K562 (cell line): Measurements from ENCODE around the gene LRRC26. TPM values are rescaled to one million over a fixed set of nuclear protein-coding genes. Genes with fewer than 3 reads are reported as not detected.

Experiments
- ESRRB ChIP-seq: fragments of 250-450 bp; sonication (Bioruptor Pico); IDR thresholded peaks from 2 replicates; pipeline ENCODE4 v1.5.0; 2020; ENCODE audit warnings: mild to moderate bottlenecking, moderate library complexity, borderline replicate concordance
- GATAD2B ChIP-seq: fragments of 450-650 bp; IDR thresholded peaks from 2 replicates; pipeline ENCODE4 v1.6.1; 2017; ENCODE audit warnings: mild to moderate bottlenecking, borderline replicate concordance
- GTF2A2 ChIP-seq: IDR thresholded peaks from 2 replicates; pipeline ENCODE4 v1.6.1; 2016; ENCODE audit warnings: mild to moderate bottlenecking, missing genetic modification characterization, missing compliant biosample characterization
- HDAC1 ChIP-seq, 2 experiments: fragments of 450-650 bp; IDR thresholded peaks; 2 replicates each; pipeline ENCODE4 v1.6.1; 2016 to 2017; ENCODE audit warnings: inconsistent platforms in 1 of 2, mild to moderate bottlenecking in 1 of 2, moderate library complexity in 1 of 2
- PHB ChIP-seq: fragments of 250-450 bp; sonication (Bioruptor Pico); IDR thresholded peaks from 2 replicates; pipeline ENCODE4 v1.5.0; 2021
- RNF2 ChIP-seq: sonication (generic); IDR thresholded peaks from 2 replicates; pipeline ENCODE4 v1.6.1; 2016
- STAG1 ChIP-seq: sonication (generic); formaldehyde crosslinking; IDR thresholded peaks from 2 replicates; pipeline ENCODE4 v1.5.0; 2020; ENCODE audit warnings: missing genetic modification reagents, borderline replicate concordance
- TAL1 ChIP-seq: fragments of 450-650 bp; IDR thresholded peaks from 2 replicates; pipeline ENCODE4 v1.6.1; 2016; ENCODE audit warnings: mild to moderate bottlenecking
- TCF7 ChIP-seq: sonication (generic); IDR thresholded peaks from 2 replicates; pipeline ENCODE4 v1.6.1; 2016; ENCODE audit warnings: antibody characterized with exemption, borderline replicate concordance
- TEAD1 ChIP-seq, 2 experiments: fragments of 450-650 bp in 1 of 2; sonication (generic) in 1 of 2; formaldehyde crosslinking; IDR thresholded peaks; 2 replicates each; pipeline versions ENCODE4 v1.4.0 to v1.8.0; 2020 to 2022; ENCODE audit warnings: mild to moderate bottlenecking in 2 of 2, missing genetic modification reagents in 1 of 2
- TSC22D4 ChIP-seq: fragments of 450-650 bp; IDR thresholded peaks from 2 replicates; pipeline ENCODE4 v1.6.1; 2016; ENCODE audit warnings: missing genetic modification characterization, missing biosample characterization, control low read depth
- XRCC3 ChIP-seq: fragments of 450-650 bp; IDR thresholded peaks from 2 replicates; pipeline ENCODE4 v1.6.1; 2017; ENCODE audit warnings: mild to moderate bottlenecking, moderate library complexity
- polyA plus RNA-seq, 8 experiments: library from polyadenylated mRNA; depleted of rRNA in 4 of 8; stranded (reverse) in 5 of 8; unstranded in 3 of 8; fragments of >200 nt; fragmentation: Nextera tagmentation in 2 of 8; fragmentation: Illumina TruSeq in 1 of 8; extraction: Ambion mirVana in 2 of 8; extraction: Trizol in 1 of 8; gene quantifications; 2 replicates each; pipeline versions ENCODE4 v1.2.1 to v1.2.3, GENCODE V29; 2011 to 2014; ENCODE audit warnings: inconsistent platforms in 1 of 8, missing spikeins in 1 of 8
- total RNA-seq, 7 experiments: library from RNA; depleted of rRNA in 6 of 7; stranded (reverse); fragments of >200 nt in 6 of 7; fragmentation: Illumina TruSeq in 2 of 7; extraction: Trizol in 2 of 7; gene quantifications; 2 replicates each; pipeline versions ENCODE4 v1.2.1 to v1.2.3, GENCODE V29; 2011 to 2021; ENCODE audit warnings: low replicate concordance in 1 of 7
- TF ChIP-seq, protein P1 (sequence below): sonication (generic); formaldehyde crosslinking; IDR thresholded peaks from 2 replicates; pipeline ENCODE4 v1.8.0; 2023; ENCODE audit warnings: missing genetic modification reagents, mild to moderate bottlenecking, borderline replicate concordance
- TF ChIP-seq, protein P2 (sequence below): fragments of 450-650 bp; IDR thresholded peaks from 2 replicates; pipeline ENCODE4 v1.6.1; 2016; ENCODE audit warnings: low read depth, mild to moderate bottlenecking, moderate library complexity
- TF ChIP-seq, protein P3 (sequence below): fragments of 250-450 bp; sonication (Bioruptor Pico); IDR thresholded peaks from 2 replicates; pipeline ENCODE4 v1.9.0; 2021; ENCODE audit warnings: mild to moderate bottlenecking, inconsistent platforms
- TF ChIP-seq, protein P4 (sequence below): fragments of 450-650 bp; formaldehyde crosslinking; IDR thresholded peaks from 2 replicates; pipeline ENCODE4 v1.4.0; 2022; ENCODE audit warnings: mild to moderate bottlenecking, moderate library complexity
- TF ChIP-seq, protein P5 (sequence below): sonication (generic); formaldehyde crosslinking; IDR thresholded peaks from 2 replicates; pipeline ENCODE4 v1.8.1; 2023; ENCODE audit warnings: mild to moderate bottlenecking, missing genetic modification reagents

Gene LRRC26
- total and polyA plus RNA-seq, 9 of the 15 experiments (the other 6 are each of a cell fraction or from before 2014, with no cell fraction given), result not detected

DNA sequence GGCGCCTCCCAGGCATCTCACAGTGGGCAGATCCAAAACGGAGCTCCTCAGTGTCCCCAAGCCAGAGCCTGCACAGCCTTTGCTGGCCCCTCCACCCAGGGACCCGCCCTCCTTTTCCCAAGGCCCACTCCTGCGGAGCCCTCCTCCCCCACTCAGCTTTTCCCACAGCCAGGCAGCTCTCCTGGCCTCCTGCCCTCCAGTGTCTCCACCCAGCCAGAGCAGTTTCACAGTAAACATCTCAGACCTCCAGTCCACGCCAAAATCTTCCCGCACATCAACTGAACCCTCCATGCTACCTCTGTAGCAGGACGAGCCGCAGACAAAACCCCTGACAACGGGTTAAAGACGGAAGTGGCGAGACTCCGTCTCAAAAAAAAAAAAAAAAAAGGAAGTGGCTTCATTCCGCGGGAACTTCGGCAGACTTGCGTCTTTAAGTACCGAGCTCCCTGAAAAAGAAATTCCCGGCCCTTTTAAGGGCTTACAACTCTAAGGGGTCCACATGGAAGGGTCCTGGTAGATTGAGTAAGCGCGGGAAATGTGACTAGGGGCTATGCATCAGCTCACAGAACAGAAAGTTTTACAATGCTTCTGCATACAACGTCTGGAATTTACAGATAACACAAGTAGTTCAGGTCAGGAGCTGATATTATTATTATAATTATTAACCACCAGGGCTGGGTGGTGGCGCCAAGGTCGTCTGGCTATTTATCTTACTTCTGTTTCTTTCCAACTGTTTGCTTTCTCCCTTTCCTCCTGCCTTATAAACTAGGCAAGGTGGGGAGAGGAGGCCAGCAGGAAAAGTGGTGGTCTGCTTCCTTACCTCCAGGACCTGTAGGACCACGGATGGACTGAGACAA lies 42.3 kb downstream of the LRRC26 start (continued):
- TF ChIP-seq, protein P1, sequence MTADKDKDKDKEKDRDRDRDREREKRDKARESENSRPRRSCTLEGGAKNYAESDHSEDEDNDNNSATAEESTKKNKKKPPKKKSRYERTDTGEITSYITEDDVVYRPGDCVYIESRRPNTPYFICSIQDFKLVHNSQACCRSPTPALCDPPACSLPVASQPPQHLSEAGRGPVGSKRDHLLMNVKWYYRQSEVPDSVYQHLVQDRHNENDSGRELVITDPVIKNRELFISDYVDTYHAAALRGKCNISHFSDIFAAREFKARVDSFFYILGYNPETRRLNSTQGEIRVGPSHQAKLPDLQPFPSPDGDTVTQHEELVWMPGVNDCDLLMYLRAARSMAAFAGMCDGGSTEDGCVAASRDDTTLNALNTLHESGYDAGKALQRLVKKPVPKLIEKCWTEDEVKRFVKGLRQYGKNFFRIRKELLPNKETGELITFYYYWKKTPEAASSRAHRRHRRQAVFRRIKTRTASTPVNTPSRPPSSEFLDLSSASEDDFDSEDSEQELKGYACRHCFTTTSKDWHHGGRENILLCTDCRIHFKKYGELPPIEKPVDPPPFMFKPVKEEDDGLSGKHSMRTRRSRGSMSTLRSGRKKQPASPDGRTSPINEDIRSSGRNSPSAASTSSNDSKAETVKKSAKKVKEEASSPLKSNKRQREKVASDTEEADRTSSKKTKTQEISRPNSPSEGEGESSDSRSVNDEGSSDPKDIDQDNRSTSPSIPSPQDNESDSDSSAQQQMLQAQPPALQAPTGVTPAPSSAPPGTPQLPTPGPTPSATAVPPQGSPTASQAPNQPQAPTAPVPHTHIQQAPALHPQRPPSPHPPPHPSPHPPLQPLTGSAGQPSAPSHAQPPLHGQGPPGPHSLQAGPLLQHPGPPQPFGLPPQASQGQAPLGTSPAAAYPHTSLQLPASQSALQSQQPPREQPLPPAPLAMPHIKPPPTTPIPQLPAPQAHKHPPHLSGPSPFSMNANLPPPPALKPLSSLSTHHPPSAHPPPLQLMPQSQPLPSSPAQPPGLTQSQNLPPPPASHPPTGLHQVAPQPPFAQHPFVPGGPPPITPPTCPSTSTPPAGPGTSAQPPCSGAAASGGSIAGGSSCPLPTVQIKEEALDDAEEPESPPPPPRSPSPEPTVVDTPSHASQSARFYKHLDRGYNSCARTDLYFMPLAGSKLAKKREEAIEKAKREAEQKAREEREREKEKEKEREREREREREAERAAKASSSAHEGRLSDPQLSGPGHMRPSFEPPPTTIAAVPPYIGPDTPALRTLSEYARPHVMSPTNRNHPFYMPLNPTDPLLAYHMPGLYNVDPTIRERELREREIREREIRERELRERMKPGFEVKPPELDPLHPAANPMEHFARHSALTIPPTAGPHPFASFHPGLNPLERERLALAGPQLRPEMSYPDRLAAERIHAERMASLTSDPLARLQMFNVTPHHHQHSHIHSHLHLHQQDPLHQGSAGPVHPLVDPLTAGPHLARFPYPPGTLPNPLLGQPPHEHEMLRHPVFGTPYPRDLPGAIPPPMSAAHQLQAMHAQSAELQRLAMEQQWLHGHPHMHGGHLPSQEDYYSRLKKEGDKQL (CRISPR knock-in tag), result no peak
- no peak for TF ChIP-seq STAG1 (CRISPR knock-in tag)
- peak in 1 of 2 experiments; percentile 61; a peak in 1 of 4 replicates for TF ChIP-seq HDAC1 (IDR thresholded peaks at IDR 0.05)
- TF ChIP-seq TCF7, result no peak
- TF ChIP-seq XRCC3, result no peak
- TF ChIP-seq TAL1, result peak; percentile 48
- TF ChIP-seq, protein P2, sequence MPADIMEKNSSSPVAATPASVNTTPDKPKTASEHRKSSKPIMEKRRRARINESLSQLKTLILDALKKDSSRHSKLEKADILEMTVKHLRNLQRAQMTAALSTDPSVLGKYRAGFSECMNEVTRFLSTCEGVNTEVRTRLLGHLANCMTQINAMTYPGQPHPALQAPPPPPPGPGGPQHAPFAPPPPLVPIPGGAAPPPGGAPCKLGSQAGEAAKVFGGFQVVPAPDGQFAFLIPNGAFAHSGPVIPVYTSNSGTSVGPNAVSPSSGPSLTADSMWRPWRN, result no peak
- TF ChIP-seq GATAD2B, result no peak
- TF ChIP-seq, protein P3, sequence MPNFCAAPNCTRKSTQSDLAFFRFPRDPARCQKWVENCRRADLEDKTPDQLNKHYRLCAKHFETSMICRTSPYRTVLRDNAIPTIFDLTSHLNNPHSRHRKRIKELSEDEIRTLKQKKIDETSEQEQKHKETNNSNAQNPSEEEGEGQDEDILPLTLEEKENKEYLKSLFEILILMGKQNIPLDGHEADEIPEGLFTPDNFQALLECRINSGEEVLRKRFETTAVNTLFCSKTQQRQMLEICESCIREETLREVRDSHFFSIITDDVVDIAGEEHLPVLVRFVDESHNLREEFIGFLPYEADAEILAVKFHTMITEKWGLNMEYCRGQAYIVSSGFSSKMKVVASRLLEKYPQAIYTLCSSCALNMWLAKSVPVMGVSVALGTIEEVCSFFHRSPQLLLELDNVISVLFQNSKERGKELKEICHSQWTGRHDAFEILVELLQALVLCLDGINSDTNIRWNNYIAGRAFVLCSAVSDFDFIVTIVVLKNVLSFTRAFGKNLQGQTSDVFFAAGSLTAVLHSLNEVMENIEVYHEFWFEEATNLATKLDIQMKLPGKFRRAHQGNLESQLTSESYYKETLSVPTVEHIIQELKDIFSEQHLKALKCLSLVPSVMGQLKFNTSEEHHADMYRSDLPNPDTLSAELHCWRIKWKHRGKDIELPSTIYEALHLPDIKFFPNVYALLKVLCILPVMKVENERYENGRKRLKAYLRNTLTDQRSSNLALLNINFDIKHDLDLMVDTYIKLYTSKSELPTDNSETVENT (CRISPR knock-in tag), result no peak
- TF ChIP-seq GTF2A2 (tag), result no peak
- no peak for TF ChIP-seq PHB (CRISPR knock-in tag)
- TF ChIP-seq, protein P4, sequence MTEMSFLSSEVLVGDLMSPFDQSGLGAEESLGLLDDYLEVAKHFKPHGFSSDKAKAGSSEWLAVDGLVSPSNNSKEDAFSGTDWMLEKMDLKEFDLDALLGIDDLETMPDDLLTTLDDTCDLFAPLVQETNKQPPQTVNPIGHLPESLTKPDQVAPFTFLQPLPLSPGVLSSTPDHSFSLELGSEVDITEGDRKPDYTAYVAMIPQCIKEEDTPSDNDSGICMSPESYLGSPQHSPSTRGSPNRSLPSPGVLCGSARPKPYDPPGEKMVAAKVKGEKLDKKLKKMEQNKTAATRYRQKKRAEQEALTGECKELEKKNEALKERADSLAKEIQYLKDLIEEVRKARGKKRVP (CRISPR knock-in tag), result no peak
- TF ChIP-seq TSC22D4 (tag), result no peak
- TF ChIP-seq ESRRB (CRISPR knock-in tag), result no peak
- no peak for TF ChIP-seq RNF2
- TF ChIP-seq TEAD1 (CRISPR knock-in tag; IDR thresholded peaks at IDR 0.05), result no peak
- TF ChIP-seq, protein P5, sequence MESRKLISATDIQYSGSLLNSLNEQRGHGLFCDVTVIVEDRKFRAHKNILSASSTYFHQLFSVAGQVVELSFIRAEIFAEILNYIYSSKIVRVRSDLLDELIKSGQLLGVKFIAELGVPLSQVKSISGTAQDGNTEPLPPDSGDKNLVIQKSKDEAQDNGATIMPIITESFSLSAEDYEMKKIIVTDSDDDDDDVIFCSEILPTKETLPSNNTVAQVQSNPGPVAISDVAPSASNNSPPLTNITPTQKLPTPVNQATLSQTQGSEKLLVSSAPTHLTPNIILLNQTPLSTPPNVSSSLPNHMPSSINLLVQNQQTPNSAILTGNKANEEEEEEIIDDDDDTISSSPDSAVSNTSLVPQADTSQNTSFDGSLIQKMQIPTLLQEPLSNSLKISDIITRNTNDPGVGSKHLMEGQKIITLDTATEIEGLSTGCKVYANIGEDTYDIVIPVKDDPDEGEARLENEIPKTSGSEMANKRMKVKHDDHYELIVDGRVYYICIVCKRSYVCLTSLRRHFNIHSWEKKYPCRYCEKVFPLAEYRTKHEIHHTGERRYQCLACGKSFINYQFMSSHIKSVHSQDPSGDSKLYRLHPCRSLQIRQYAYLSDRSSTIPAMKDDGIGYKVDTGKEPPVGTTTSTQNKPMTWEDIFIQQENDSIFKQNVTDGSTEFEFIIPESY (CRISPR knock-in tag), result no peak
